AG09309 (cell line): ENCODE data around the gene SPIRE1.

Experiments
- DNase-seq: peaks from one replicate; pipeline ENCODE4 v3.0.0-alpha.2; 2010; ENCODE audit warnings: low read depth
- H3K4me3 ChIP-seq: 2 replicates; pipeline ENCODE4 v1.5.1; 2011; ENCODE audit warnings: mild to moderate bottlenecking, low read depth, low read length, moderate library complexity; ENCODE audit not compliant: control insufficient read depth
- CTCF ChIP-seq: IDR thresholded peaks from 2 replicates; pipeline ENCODE4 v1.5.1; 2011; ENCODE audit warnings: mild to moderate bottlenecking, low read depth, low read length, inconsistent platforms; ENCODE audit not compliant: insufficient read depth, control insufficient read depth; ENCODE audit errors: missing control alignments

The SPIRE1 gene

GRCh38 chr18:12408247-12408869 is 249.5 kb downstream of the SPIRE1 start:
- no peak for DNase-seq
- H3K4me3 ChIP-seq: peak overlapping the region; percentile 63
- TF ChIP-seq CTCF: no peak

DNA sequence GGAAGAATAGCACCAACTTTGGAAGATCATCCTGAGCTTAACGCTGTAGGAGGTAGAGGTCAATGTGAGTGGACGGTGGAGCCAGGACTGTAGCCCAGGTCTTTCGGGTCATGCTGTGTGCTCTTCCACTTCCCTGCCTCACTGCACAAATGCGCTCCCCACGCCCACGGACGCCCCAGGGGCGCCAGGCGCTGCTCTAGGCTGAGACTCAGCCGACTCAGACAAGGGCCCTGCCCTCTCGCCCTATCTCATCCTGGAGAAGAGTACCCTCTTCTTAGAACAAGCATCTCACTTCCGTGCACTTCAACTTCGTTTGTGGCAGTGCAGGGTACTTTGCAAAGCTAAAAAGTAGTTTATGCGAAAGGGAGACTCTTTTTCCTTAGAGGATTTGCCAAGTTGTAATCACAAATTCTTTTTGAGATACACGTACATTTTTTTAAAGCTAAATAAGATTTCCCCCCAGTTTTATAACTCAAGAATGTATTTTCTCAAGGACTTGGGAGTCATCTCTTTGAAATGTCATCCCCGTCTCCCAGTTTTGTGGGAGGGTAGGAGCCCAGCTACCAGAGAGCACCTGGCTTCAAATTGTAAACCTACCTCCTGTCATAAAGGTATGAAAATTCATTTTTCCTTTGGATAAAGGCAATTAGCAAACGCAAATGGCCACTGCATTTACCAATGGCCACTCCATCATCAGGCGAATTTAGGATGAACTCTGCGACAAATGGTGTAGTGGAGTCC is 251.4 kb downstream of the SPIRE1 start:
- no peak overlapping the region for H3K4me3 ChIP-seq
- TF ChIP-seq CTCF: no peak
- DNase-seq: no peak

DNA sequence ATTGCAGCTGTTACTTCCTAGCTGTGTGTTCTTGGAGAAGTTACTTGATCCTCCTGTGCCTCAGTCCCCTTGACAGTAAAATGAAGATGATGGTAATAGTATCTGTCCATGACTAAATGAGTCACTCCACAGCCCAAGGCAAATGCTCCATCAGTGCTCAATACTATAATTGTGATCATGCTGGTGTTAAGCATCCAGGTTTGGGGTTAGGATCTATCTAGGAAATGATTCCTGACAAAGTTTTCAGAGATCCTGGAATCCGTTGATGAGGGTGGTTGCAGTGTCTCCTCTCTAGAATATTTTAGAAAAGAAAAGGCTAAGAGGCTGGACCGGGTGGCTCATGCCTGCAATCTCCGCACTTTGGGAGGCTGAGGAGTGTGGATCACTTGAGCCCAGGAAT is 252.8 kb downstream of the SPIRE1 start:
- DNase-seq: no peak
- H3K4me3 ChIP-seq: no peak overlapping the region
- no peak for TF ChIP-seq CTCF

- DNase-seq: peak; percentile 77
- no peak overlapping the region for H3K4me3 ChIP-seq
These were observed 254.1 kb downstream of the SPIRE1 start for GRCh38 chr18:12403601-12404506.

DNA sequence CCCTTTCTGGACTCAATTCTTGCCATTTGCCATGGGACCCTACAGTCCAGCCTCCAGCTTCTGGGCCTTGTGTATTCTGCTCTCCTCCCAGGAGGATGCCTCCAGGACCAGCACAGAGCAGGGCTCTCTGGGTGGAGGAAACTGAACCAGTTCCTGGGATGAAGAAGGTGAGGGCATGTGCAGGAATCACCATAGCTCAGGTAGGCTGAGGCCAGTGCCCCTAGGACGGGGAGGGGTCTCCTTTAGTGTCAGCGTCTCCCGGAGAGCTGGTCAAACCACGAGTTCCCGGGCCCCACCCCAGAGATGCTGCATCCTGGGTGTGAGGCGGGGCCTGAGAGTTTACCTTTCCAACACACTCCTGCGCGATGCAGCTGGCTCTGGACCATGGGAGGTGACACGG is 256.0 kb downstream of the SPIRE1 start:
- DNase-seq: no peak
- no peak overlapping the region for H3K4me3 ChIP-seq
- no peak for TF ChIP-seq CTCF

More at GRCh38 chr18:12403601-12404506, 254.1 kb downstream of the SPIRE1 start:
- TF ChIP-seq CTCF: no peak

DNA sequence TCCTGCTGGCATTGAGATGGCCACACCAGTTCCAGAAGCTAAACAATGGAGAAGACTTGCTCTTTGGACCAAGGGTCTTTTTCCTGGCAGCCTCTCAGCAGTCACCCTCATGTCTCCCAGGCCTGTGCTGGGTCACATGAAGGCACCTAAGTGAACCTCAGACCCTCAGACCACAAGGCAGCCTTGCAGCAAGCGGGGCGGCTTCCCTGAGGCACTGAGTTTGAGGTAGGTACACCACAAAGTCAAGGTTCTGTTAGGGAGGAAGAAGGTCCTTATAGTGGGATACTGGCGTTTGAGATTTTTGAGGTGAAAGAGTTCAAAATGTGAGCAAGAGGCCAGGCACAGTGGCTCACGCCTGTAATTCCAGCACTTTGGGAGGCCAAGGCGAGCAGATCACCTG is 258.7 kb downstream of the SPIRE1 start:
- no peak overlapping the region for H3K4me3 ChIP-seq
- TF ChIP-seq CTCF: no peak
- no peak for DNase-seq
